GM13977 (cell line): ENCODE data around the gene GPR162.
"Not testable (repeated sequence)": the region's sequence is repeated elsewhere in the genome, so short reads cannot be mapped to it uniquely, and the experiment has no call there.

Experiments used
- DNase-seq: peaks from one replicate; pipeline ENCODE4 v3.0.0; 2012; ENCODE audit warnings: low spot score
- in situ Hi-C: fragments of 300-500 bp; cut with MboI; formaldehyde crosslinking; loops from one replicate; pipeline ENCODE4 v1.12.0; 2022; ENCODE audit warnings: low sequenced_read_pairs, low pct_unique_long_range_greater_than_20kb, mixed read lengths, inconsistent platforms; ENCODE audit not compliant: unreplicated experiment
- TF ChIP-seq, protein P1 (sequence below): IDR thresholded peaks from 2 replicates; pipeline ENCODE4 v1.5.1; 2012; ENCODE audit warnings: mild to moderate bottlenecking, control low read depth; ENCODE audit not compliant: insufficient read depth; ENCODE audit errors: extremely low read depth, missing control alignments

The GPR162 gene

DNA sequence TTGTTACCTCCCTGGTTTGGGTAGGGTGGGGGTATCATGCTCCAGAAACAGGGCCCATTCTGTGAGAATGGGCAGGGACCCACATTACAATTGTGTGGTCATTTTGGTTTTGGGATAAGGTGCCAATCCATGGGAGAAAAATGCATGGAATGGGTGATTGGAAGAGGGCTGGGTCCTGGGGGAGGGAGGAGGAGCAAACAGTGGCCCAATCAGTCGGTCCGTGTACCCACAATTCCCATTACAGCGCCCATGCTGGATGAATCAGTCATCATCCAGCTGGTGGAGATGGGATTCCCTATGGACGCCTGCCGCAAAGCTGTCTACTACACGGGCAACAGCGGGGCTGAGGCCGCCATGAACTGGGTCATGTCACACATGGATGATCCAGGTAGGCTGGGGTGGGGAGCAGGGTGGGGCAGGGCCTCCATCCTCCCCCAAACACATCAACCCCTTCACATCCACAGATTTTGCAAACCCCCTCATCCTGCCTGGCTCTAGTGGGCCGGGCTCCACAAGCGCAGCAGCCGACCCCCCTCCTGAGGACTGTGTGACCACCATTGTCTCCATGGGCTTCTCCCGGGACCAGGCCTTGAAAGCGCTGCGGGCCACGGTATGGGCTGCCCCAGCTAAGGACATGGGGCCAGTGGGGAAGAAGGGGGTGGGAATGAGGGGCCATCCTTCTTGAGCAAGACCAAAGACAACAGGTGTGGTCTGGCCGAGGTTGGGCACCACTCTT is 42.1 kb downstream of the GPR162 start:
- TF ChIP-seq, protein P1, sequence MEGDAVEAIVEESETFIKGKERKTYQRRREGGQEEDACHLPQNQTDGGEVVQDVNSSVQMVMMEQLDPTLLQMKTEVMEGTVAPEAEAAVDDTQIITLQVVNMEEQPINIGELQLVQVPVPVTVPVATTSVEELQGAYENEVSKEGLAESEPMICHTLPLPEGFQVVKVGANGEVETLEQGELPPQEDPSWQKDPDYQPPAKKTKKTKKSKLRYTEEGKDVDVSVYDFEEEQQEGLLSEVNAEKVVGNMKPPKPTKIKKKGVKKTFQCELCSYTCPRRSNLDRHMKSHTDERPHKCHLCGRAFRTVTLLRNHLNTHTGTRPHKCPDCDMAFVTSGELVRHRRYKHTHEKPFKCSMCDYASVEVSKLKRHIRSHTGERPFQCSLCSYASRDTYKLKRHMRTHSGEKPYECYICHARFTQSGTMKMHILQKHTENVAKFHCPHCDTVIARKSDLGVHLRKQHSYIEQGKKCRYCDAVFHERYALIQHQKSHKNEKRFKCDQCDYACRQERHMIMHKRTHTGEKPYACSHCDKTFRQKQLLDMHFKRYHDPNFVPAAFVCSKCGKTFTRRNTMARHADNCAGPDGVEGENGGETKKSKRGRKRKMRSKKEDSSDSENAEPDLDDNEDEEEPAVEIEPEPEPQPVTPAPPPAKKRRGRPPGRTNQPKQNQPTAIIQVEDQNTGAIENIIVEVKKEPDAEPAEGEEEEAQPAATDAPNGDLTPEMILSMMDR, result no peak
- in situ Hi-C loops, result no loop called here
- no peak for DNase-seq

DNA sequence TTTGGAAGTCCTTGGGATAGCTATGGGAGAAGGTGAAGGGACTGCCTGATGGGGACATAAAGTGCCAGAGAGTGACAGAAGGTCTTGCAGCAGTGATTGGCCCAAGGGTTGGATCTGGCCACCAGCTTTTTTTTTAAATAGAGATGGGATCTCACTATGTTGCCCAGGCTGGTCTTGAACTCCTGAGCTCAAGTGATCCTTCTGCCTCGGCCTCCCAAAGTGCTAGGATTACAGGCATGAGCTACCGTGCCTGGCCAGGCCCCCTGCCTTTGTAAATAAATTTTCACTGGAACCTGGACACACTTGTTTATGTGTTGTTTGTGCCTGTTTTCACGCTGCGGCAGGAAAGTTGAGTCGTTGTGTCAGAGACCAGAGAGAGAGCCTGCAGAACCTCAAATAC is 43.7 kb downstream of the GPR162 start:
- in situ Hi-C loops, DNase-seq: not testable (repeated sequence)

DNA sequence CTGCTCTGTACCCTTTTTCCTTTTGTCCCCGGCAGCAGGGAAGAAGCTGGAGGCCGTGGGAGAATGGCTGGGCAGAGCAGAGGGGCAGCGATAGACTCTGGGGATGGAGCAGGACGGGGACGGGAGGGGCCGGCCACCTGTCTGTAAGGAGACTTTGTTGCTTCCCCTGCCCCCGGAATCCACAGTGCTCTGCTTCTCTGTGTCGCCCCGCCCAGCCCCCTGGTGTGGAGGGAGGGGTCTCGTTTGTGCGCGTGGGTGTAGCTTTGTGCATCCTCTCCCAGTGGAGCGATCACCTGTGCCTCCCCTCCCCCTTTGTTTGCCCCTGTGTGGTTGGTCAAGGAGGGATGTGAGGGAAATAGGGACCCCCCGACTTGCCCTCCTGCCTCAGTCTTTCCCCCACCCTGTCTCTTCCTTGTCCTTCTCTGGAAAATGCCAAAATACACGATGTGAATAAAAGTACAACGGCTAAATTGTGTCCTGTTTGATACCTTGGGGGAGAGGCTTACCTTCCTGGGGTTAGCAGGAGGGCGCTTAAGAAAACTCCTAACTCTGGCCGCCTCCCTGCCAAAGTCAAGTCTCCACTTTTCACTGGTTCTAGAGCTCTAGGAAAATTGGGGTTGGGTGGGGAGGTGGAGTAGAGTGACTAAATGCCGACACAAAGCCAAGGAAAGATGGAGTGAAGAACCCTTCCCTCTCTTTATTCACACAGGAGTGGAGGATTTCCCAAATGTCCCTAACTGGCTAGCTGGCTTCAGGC is 44.7 kb downstream of the GPR162 start:
- TF ChIP-seq, protein P1, result no peak
- no peak for DNase-seq
- in situ Hi-C loops, result no loop called here

DNA sequence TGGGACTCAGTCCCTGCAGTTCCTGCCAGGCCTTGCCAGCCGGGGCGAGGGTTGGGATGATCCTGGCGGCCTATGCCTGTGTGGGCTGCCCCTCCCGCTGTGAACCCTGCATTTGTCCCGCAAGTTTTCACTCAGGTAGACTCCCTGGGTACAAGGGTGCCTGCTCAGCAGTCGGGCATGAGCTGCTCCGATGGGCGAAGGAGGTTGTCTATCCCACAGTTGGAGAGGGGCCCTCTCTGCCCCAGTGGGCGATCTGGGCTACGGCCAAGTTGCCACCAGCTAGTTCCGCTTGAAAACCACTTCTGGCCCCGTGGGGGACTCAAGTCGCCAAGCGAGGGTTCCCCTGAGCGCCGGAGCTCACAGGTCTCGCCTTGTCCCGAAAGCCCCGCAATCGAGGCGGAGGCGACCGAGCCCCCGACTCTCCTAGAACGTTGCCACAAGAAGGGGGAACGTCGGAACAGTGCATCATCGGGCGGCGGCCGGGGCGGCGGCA is 45.3 kb downstream of the GPR162 start:
- in situ Hi-C loops, result no loop called here
- DNase-seq, result peak; percentile 26

DNA sequence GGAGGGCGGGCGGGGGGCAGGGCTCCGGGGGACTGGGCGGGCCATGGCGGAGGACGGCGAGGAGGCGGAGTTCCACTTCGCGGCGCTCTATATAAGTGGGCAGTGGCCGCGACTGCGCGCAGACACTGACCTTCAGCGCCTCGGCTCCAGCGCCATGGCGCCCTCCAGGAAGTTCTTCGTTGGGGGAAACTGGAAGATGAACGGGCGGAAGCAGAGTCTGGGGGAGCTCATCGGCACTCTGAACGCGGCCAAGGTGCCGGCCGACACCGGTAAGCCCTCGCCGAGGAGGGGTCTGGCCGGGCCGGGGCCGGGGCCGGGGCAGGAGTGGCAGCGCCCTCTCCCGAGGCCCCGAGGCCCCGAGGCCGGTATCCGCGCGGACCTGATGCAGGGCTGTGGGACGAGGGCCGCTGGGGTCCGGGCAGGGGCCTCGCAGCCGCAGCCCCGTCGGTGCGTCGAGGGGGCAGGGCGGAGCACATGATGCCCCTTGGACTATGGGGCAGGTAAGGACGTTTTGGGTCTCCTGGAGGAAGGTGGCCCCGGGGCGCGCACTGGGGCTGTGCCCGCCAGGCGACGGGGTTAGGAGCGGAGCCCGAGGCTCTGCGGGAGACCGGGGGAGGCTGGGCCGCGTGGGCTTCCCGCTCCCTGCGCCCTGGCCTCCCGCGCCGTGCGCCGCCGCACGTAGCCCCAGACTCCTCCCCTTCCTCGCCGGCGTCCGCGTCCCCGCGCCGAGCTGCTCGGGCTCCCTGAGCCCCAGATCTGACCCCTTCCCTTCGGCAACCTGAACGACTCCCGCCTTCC is 46.0 kb downstream of the GPR162 start, which contains the start of gene TPI1:
Gene TPI1 (plus strand): TSS at position 119 of the 798 bp plus-strand sequence. CDS start 36 bp downstream, at position 155.
- peak; percentile 95 for DNase-seq
- TF ChIP-seq, protein P1, result no peak
- in situ Hi-C loops, result no loop called here

More for the DNA sequence above, 45.3 kb downstream of the GPR162 start:
- TF ChIP-seq, protein P1, result no peak

DNA sequence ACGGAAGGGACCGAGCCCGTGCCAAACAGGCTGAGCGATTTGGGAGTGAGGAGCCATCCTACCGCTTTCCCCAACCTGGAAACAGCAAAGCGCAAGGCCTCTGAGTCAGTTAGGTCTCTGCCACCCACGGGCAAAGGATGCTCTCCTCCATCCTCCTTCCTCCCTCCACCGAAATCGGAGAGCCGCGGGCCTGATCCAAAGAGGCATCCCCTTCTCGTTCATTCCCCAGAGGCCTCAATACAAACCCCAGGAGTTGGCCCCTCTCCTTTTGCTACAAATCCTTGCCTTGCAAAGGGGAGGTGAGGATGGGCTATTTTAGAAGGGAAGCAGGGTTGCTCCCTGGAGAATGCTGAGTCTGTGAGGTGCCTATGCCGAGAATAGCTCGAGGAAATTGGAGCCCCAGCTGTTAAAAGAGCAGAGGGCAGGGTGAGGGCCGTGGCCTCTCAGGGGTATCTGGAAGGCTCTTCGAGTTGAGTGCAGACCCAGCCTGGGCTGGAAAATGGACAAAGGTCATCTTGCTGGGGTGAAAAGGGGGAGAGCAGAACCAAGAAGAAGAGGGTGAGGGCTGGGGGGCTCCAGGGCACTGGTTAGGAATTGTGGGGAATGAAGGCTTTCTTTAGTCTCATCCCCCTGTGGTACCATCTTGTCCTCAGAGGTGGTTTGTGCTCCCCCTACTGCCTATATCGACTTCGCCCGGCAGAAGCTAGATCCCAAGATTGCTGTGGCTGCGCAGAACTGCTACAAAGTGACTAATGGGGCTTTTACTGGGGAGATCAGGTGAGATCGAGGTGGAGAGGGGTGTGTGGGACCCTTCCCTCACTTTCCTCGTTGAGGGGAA is 46.8 kb downstream of the GPR162 start:
- in situ Hi-C loops, result no loop called here
- TF ChIP-seq, protein P1, result no peak
- DNase-seq, result no peak
